ENCODE results near the gene PPP1R15B. TPM values are rescaled to one million over a fixed set of nuclear protein-coding genes. Genes with fewer than 3 reads are reported as not detected.

PPP1R15B gene
- total RNA-seq, 2 experiments from 2014 or later = 63.8 to 64.6 TPM

DNA sequence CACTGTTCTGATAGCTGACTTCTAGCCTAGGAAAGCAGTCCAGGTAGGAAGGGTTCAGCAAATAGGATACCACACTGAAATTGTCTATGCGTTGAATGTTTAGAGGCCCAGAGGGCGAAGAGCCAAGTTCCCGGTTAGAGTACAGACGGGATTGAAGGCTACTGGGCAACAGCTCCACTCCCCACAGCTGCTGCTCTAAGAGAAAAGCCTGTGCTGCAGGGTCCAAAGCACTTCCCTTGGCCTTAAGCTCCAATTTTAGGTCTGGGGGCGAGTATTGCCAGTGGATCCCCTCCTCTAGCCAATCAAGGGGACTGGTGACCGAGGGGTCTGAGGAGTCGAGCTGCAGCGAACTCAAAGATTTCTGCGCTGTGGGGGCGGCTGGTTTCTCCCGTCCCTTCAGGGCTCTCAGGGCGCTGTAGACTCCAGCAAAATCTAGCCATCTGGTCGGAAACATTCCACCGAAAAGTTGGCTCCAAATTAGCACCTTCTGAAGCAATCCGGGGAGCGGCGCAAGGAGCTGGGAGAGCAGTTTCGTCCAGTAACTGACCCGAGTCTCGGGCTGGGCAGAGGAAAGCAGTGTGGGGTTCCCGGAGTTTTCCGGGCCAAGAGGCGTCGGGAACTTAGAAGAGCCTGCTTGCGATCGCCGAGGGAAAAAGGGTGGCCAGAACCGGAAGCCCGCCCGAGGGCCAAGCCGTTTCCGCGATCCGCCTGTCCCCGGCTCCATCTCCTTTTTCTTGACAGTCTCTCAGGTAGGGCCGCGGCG, 748 bp downstream of the PPP1R15B start:
- POLR2A ChIA-PET = interaction anchor here (0.8 to 4.7 kb wide), 6 partner anchors 11 to 106 kb away, joined by 3 to 27 read pairs (median 8); partner anchors contain the start of genes MDM4 and PIK3C2B
- intact Hi-C loops (cut with micrococcal nuclease) = no loop called here
- Mint-ChIP-seq H3K27ac (peak overlapping the region; percentile 100), H3K4me3 (peak overlapping the region; percentile 99), H3K27me3 (no peaks in the 10 kb centered on the region), H3K9me3 (no peaks in the 10 kb centered on the region), H3K36me3 (ENCODE audit: low read depth) (peaks cover 53% of the 10 kb centered on the region), H3K4me1 (ENCODE audit: low read depth) (peaks cover 17% of the 10 kb centered on the region)
- no peak for TF ChIP-seq CTCF (IDR thresholded peaks at IDR 0.05)
- peak; percentile 52 for DNase-seq
- ATAC-seq = peak; percentile 21
- CTCF ChIA-PET = interaction anchor here (0.9 to 4.9 kb wide), 4 partner anchors 13 to 95 kb away, joined by 3 to 99 read pairs (median 4); no protein-coding TSS in a partner anchor

- DNase-seq = no peak
- H3K36me3 Mint-ChIP-seq (ENCODE audit: low read depth) = peaks cover 57% of the 10 kb centered on the region
Observed at GRCh38 chr1:204409836-204410687, 1.6 kb downstream of the PPP1R15B start.

GRCh38 chr1:204409123-204409522, 2.5 kb downstream of the PPP1R15B start:
- Mint-ChIP-seq H3K9me3 (no peaks in the 10 kb centered on the region), H3K27me3 (no peaks in the 10 kb centered on the region), H3K36me3 (ENCODE audit: low read depth) (peaks cover 65% of the 10 kb centered on the region), H3K4me1 (ENCODE audit: low read depth) (peaks cover 29% of the 10 kb centered on the region), H3K27ac (peak overlapping the region; percentile 100), H3K4me3 (peak overlapping the region; percentile 99)
- DNase-seq (no peak), ATAC-seq (no peak)
- no peak for TF ChIP-seq CTCF (IDR thresholded peaks at IDR 0.05)
- CTCF ChIA-PET = interaction anchor here (4.9 kb wide), 1 partner anchor 11 kb away, joined by 99 read pairs; no protein-coding TSS in a partner anchor
- intact Hi-C loops (cut with micrococcal nuclease) = no loop called here
- POLR2A ChIA-PET = interaction anchor here (1.0 to 4.7 kb wide), 4 partner anchors 9 to 108 kb away, joined by 3 to 27 read pairs (median 11); partner anchors contain the start of gene MDM4

More at GRCh38 chr1:204409836-204410687, 1.6 kb downstream of the PPP1R15B start:
- intact Hi-C loops (cut with micrococcal nuclease) = no loop called here
- CTCF ChIA-PET = interaction anchor here (0.9 to 4.9 kb wide), 4 partner anchors 12 to 96 kb away, joined by 3 to 99 read pairs (median 4); no protein-coding TSS in a partner anchor
- Mint-ChIP-seq H3K4me1 (ENCODE audit: low read depth) (peaks cover 25% of the 10 kb centered on the region), H3K27me3 (no peaks in the 10 kb centered on the region), H3K27ac (peak overlapping the region; percentile 100), H3K4me3 (peak overlapping the region; percentile 99), H3K9me3 (no peaks in the 10 kb centered on the region)
- POLR2A ChIA-PET = interaction anchor here (0.8 to 4.7 kb wide), 6 partner anchors 10 to 107 kb away, joined by 3 to 27 read pairs (median 8); partner anchors contain the start of genes MDM4 and PIK3C2B
- no peak for TF ChIP-seq CTCF (IDR thresholded peaks at IDR 0.05)
- ATAC-seq = no peak

- H3K27me3 Mint-ChIP-seq = no peaks in the 10 kb centered on the region
- ATAC-seq (no peak), DNase-seq (no peak)
- H3K4me3 Mint-ChIP-seq = peak overlapping the region; percentile 99
- ChIA-PET CTCF (interaction anchor here (1.7 to 4.9 kb wide), 4 partner anchors 10 to 246 kb away, joined by 5 to 99 read pairs (median 9); no protein-coding TSS in a partner anchor), POLR2A (interaction anchor here (0.7 to 4.7 kb wide), 6 partner anchors 9 to 108 kb away, joined by 3 to 27 read pairs (median 4); partner anchors contain the start of genes MDM4 and PIK3C2B)
- H3K4me1 Mint-ChIP-seq (ENCODE audit: low read depth) = peaks cover 33% of the 10 kb centered on the region
- no peak for TF ChIP-seq CTCF (IDR thresholded peaks at IDR 0.05)
- peak overlapping the region; percentile 100 for H3K27ac Mint-ChIP-seq
- H3K9me3 Mint-ChIP-seq = no peaks in the 10 kb centered on the region
- H3K36me3 Mint-ChIP-seq (ENCODE audit: low read depth) = peaks cover 70% of the 10 kb centered on the region
- intact Hi-C loops (cut with micrococcal nuclease) = no loop called here
Observed at GRCh38 chr1:204408602-204409001, 3.0 kb downstream of the PPP1R15B start.
